HG02870 (cell line): Measurements from ENCODE around the gene APOBEC3B.
"Not testable (repeated sequence)": the region's sequence is repeated elsewhere in the genome, so short reads cannot be mapped to it uniquely, and the experiment has no call there.

Experiments
- ATAC-seq: cut with Tn5 transposase; IDR thresholded peaks from one replicate; pipeline ENCODE4 v1.9.1; 2021; ENCODE audit warnings: mild to moderate bottlenecking, moderate library complexity; ENCODE audit not compliant: unreplicated experiment

APOBEC3B gene

DNA sequence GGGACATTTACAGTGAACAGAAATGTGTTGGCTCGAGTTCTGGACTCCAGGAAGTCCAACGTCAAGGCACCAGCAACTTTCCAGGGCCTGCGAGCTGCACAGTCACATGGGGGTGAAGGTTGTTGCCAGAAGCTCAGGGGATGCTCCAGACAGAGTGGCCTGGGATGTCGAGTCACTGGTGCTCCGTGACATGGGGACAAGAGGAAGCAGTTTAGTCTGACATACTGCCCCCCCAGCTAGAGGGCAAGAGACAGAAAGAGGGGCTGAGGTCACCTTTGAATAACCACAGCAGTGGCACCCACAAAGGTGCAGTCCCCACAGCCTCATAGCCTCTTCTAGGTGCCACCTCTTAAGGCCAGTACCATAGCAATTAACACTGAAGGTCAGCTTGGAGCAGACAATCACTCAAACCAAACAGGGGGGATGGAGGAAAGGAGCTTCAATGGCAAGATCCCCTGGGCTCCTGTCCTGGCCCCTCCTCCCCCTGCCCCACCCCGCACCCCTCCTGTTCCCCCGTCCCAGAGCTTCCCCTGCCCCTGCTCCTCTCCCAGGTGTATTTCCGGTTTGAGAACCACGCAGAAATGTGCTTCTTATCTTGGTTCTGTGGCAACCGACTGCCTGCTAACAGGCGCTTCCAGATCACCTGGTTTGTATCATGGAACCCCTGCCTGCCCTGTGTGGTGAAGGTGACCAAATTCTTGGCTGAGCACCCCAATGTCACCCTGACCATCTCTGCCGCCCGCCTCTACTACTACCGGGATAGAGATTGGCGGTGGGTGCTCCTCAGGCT is 42.6 kb downstream of the APOBEC3B start:
- ATAC-seq: no peak

DNA sequence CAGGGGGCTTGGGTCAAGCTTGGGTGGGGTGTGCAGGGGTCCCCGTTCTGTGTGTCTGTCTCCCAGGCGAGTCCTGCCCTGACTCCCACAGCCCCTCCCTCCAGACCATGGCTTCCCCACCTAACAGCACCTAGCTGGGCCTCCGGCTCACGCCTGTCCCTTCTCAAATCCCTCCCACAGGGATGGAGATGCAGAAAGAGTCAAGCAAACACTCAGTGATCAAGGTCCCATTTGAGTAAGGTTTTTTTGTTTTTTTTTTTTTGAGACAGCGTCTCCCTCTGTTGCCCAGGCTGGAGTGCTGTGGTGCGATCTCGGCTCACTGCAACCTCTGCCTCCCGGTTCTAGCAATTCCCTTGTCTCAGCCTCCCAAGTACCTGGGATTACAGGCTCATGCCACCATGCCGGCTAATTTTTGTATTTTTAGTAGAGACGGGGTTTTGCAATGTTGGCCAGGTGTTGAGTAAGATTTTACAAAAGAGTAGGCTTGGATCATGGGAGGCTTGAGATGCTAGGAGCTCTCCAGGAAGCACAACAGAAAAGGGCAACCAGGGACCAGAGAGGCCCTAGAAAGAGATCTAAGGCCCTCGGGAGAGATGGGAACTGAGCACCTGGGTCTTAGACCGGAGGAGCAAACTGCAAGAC is 44.5 kb downstream of the APOBEC3B start:
- no peak for ATAC-seq

DNA sequence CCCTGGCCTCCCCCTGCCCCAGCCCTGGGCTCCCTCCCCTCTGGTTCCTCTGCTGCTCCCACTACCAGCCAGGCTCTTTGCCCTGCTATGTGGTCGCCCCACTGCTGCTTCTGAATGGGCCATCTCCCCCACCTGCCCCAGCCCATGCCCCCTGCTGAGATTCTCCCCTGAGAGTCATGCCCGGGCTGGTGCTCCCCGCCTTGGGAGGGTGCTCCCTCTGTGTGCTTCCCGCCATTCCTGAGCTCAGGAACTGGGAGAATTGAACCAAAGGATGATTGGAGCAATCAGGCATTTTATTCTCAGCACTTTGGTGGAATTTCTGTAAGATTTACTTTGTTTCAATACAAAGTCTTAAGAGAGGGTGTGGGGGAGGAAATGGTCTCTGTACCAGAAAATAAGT is 45.6 kb downstream of the APOBEC3B start:
- ATAC-seq: no peak

DNA sequence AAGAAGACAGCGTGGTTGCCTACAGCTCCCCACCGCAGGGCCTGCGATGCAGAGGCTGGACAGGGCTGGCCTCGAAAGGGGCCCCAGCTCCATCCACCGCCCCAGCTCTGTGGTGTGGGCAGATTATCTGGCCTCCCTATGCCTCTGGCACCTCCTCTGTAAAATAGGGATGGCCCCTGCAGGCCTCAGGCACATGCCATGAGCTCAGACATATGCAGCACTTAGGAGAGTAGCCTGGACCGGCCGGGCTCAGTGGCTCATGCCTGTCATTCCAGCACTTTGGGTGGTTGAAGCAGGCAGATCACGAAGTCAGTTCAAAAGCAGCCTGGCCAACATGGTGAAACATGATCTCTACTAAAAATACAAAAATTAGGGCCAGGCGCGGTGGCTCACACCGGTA is 46.1 kb downstream of the APOBEC3B start:
- no peak for ATAC-seq

DNA sequence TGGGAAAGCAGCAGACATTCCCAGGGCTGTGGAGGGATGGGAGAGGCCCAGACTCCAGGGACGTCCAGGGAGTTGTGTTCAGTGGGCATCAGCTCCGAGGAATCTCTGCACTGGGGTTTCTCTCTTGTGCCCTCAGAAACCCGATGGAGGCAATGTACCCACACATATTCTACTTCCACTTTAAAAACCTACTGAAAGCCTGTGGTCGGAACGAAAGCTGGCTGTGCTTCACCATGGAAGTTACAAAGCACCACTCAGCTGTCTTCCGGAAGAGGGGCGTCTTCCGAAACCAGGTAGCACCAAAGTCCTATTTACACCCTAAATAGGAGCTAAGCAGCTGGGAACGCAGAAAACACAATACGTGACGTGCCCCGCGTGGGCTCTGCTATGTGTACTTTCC is 47.1 kb downstream of the APOBEC3B start:
- no peak for ATAC-seq

DNA sequence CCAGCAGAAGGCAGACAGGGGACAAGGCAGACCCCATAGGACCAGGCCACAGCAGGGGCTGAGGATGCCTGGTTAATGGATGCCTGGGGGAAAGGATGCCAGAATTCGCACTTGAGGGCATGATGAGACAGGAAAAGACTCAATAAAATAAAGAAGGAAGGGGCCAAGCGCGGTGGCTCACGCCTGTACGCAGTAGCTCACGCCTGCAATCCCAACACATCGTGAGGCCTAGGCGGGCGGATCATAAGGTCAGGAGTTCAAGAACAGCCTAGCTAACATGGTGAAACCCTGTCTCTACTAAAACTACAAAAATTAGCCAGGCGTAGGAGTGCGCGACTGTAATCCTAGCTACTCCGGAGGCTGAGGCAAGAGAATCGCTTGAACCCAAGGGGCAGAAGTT is 48.6 kb downstream of the APOBEC3B start:
- ATAC-seq: no peak

- ATAC-seq: not testable (repeated sequence)
Observed at GRCh38 chr22:39031434-39032295, 49.5 kb downstream of the APOBEC3B start.

DNA sequence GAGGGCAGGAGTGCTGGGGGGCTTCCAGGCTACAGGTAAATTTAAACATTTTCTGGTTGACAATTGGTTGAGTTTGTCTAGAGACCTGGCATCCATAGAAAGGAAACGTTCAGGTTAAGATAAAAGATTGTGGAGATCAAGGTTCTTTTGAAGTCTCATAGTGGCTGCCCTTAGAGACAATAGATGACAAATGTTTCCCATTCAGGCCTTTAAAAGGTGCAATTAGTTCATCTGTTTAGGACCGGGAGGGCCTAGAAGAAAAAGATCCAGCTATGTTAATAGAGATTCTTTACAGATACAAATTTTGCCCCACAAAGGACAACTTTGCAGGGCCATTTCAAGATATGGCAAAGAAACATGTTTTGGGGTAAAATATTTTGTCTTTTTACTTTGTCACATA is 54.9 kb downstream of the APOBEC3B start:
- not testable (repeated sequence) for ATAC-seq

DNA sequence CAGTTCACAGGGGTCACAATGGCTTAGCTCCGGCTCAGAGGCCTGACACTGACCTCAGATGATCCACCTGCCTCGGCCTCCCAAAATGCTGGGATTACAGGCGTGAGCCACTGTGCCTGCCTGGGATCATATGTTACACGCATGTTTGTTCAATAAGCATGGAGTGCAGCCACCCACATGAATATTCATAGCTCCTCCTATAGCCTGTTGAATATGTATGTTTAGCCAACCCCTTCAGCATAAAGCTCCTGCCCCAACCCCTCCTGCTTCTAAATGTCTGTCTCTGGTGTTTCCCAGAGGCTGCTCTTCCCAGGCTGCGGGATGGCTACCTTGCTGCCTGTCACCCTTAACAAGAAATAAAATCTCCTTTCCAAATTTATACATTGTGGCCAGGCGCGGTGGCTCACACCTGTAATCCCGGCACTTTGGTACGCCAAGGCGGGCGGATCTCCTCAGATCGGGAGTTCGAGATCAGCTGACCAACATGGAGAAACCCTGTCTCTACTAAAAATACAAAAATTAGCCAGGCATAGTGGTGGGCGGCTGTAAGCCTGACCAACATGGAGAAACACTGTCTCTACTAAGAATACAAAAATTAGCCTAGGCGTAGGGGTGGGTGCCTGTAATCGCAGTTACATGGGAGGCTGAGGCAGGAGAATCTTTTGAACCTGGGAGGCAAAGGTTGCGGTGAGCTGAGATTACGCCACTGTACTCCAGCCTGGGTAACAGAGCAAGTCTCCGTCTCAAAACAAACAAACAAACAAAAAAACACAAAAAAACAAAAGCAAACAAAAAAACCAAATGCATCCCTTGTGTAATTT is 57.4 kb downstream of the APOBEC3B start:
- no peak for ATAC-seq

DNA sequence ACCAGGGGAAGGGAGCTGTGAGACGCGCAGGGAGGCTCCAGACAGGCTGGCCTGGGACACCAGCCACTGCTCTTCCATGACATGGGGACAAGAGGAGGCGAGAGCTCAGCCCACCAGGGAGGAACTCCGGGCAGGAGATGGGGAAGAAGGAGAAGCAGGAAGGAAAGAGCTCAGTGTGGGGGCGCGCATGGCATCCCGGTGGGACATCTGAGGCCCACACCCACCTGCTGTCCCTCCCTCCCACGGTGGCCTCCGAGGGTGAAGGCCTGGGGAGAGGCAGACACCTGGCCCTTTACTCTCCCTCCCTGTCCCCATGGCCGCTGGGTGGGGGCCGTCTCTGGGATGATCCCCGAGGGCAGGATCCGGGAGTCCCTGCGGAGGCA is 58.0 kb downstream of the APOBEC3B start:
- not testable (repeated sequence) for ATAC-seq

- peak; percentile 79 for ATAC-seq
Observed at GRCh38 chr22:39040538-39041296, 58.6 kb downstream of the APOBEC3B start, which contains the start of gene APOBEC3F. Gene APOBEC3F, plus strand, starts transcription at chr22:39040864. Its CDS starts 97 bp downstream, at chr22:39040961.

DNA sequence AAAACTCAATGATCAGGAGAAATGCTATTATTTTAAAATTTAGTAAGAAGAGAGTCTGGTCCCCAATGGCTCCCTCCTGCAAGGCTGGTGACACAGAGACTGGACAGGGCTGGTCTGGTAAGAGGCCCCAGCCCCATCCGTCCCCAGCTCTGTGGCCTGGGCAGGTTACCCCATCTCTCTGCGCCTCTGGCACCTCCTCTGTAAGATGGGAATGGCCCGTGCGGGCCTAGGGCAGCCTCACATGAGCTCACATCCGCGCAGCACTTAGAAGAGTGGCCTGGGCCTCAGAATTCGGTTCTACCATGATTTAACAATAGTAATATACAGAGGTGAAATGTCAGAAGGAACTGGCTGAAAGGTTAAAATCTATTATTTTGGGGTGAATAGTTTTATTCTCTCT is 59.8 kb downstream of the APOBEC3B start:
- no peak for ATAC-seq
